Mesodermal cell (in vitro differentiated cells): ENCODE measurements around the gene KDM4C.
"Not testable (repeated sequence)": the region's sequence is repeated elsewhere in the genome, so short reads cannot be mapped to it uniquely, and the experiment has no call there.

Experiments
- H3K27ac ChIP-seq: 2 replicates; pipeline ENCODE4 v1.7.0; 2013; ENCODE audit warnings: mild to moderate bottlenecking, low read depth, low read length, moderate library complexity; ENCODE audit not compliant: severe bottlenecking
- H3K36me3 ChIP-seq: 2 replicates; pipeline ENCODE4 v1.7.1; 2013; ENCODE audit warnings: mild to moderate bottlenecking, low read length, moderate library complexity; ENCODE audit not compliant: control insufficient read depth, insufficient read depth
- H3K4me1 ChIP-seq: one replicate; pipeline ENCODE4 v1.7.1; 2013; ENCODE audit warnings: mild to moderate bottlenecking, low read length; ENCODE audit not compliant: insufficient read depth, control insufficient read depth, poor library complexity, severe bottlenecking
- H3K4me3 ChIP-seq: 2 replicates; pipeline ENCODE4 v1.7.0; 2013; ENCODE audit warnings: low read length, control low read depth, mild to moderate bottlenecking; ENCODE audit not compliant: insufficient read depth, poor library complexity, severe bottlenecking; ENCODE audit errors: extremely low read depth
- H3K9me3 ChIP-seq: 2 replicates; pipeline ENCODE4 v1.7.1; 2013; ENCODE audit warnings: mild to moderate bottlenecking, low read length, moderate library complexity; ENCODE audit not compliant: control insufficient read depth
- WGBS, 2 experiments: methylation state at CpG; one replicate each; pipeline ENCODE4 v1.1.5; 2013; ENCODE audit warnings: missing lambda C conversion rate in 2 of 2; ENCODE audit not compliant: insufficient coverage in 2 of 2; 5-methylcytosine and 5-hydroxymethylcytosine counted together

KDM4C gene

DNA sequence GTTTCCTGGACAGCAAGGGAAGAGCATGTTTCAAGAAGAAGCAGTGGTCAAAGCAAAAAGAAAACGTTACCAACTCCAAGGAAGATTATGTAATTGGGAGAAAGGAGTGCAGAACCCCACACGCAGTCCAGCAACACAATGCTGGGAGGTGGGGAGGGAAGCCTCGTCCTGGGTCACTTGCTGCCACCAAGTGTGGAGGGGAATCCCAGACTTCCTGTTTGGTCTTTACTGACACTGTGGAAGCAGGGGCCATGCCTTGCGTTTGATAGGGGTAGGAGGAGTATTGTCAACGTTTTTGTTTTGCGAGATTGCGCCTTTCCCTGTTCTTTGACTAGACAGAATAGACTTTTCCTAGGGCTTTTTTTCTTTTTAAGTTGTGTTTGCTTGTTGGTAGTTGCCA is 421.0 kb downstream of the KDM4C start:
- Histone ChIP-seq H3K4me1 (no peaks in the 10 kb centered on the region), H3K4me3 (no peak overlapping the region), H3K9me3 (no peaks in the 10 kb centered on the region), H3K27ac (no peak overlapping the region), H3K36me3 (no peaks in the 10 kb centered on the region)
- WGBS, 2 experiments: 80 to 84% methylated on average over 3 of the region's 7 CpGs

GRCh38 chr9:7180247-7180646 is 422.5 kb downstream of the KDM4C start:
- Histone ChIP-seq H3K9me3 (no peaks in the 10 kb centered on the region), H3K36me3 (no peaks in the 10 kb centered on the region), H3K4me3 (no peak overlapping the region), H3K27ac (no peak overlapping the region), H3K4me1 (peaks cover 2% of the 10 kb centered on the region)
- 89 to 96% methylated on average over 3 to 4 of the region's 5 CpGs for WGBS, 2 experiments

- not testable (repeated sequence) for H3K27ac ChIP-seq, H3K36me3 ChIP-seq, H3K9me3 ChIP-seq, H3K4me1 ChIP-seq, H3K4me3 ChIP-seq
- 95 to 96% methylated on average over 5 to 6 of the region's 7 CpGs for WGBS, 2 experiments
Measured at GRCh38 chr9:7183139-7183538, 425.4 kb downstream of the KDM4C start.

DNA sequence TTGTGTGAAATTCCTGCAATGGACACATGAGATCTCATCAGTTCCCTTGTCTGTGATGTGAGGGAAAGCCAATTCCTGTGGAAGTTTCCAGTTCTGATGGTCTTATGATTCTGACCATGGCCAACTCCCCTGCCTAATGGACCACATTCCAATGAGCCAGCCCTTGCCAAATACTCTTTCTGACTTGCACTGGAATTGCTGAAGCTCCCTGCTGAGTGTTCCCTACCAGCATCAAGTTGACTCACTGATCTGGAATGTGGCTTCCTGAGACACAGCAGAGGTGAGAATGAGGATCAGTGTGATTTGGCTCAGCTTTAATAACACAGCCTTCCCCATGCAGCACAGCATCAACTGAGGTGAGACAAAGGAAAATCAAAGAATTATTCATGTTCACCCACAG is 427.8 kb downstream of the KDM4C start:
- Histone ChIP-seq H3K9me3 (peaks cover 15% of the 10 kb centered on the region), H3K36me3 (no peaks in the 10 kb centered on the region), H3K4me1 (peaks cover 10% of the 10 kb centered on the region), H3K27ac (peak overlapping the region; percentile 36), H3K4me3 (no peak overlapping the region)

DNA sequence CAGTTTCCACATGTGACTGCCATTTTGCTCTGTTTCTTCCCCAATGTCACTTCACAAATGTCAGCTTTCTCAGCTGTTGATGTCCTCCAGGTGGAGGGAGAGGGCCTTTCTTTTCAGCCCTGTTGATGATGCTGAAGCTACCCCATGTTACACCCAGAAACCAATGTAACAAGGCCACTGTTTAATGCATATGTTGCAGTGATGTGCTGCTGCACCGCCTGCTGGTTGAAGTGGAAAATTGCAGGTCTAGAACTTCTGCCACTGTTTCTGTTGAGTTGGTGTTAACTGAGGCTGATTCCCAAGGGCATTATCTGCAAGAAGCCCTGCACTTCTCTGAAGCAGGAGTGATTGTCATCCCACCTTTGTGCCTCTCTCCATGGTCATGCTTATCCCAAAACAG is 428.4 kb downstream of the KDM4C start:
- WGBS, 2 experiments: 40% methylated on average over 1 of the region's 1 CpG; no CpG with 5 or more reads in 1 of the 2 experiments
- Histone ChIP-seq H3K27ac (peak overlapping the region; percentile 29), H3K4me3 (no peak overlapping the region), H3K36me3 (no peaks in the 10 kb centered on the region), H3K9me3 (peaks cover 15% of the 10 kb centered on the region), H3K4me1 (peaks cover 10% of the 10 kb centered on the region)

DNA sequence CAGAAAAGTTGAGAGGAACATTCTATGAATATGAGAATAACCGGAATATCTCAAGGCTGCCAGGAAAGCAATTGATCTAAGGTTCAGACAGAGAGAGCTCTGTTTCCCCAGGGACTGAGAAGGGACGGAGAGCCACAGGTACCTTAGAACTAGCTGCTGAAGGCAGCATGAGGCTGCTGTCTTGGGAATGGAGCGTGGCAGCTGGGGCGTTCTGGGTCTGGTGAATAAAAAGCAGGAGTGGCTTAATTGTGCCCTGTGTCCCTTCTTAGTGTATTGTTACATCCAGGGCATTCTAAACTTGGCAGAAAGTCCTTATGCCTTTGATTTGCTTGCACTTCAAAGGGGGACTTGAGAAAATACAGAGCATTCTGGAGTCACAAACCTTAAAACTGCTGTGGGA is 434.5 kb downstream of the KDM4C start:
- H3K36me3 ChIP-seq: no peaks in the 10 kb centered on the region
- H3K9me3 ChIP-seq: peaks cover 10% of the 10 kb centered on the region
- 89 to 93% methylated on average over 4 of the region's 4 CpGs for WGBS, 2 experiments
- no peak overlapping the region for H3K4me3 ChIP-seq
- H3K27ac ChIP-seq: no peak overlapping the region
- H3K4me1 ChIP-seq: no peaks in the 10 kb centered on the region

GRCh38 chr9:7195526-7195925 is 437.8 kb downstream of the KDM4C start:
- no peaks in the 10 kb centered on the region for H3K36me3 ChIP-seq
- H3K27ac ChIP-seq: no peak overlapping the region
- WGBS, 2 experiments: 100% methylated on average over 1 of the region's 2 CpGs
- H3K9me3 ChIP-seq: no peaks in the 10 kb centered on the region
- no peak overlapping the region for H3K4me3 ChIP-seq
- H3K4me1 ChIP-seq: no peaks in the 10 kb centered on the region

DNA sequence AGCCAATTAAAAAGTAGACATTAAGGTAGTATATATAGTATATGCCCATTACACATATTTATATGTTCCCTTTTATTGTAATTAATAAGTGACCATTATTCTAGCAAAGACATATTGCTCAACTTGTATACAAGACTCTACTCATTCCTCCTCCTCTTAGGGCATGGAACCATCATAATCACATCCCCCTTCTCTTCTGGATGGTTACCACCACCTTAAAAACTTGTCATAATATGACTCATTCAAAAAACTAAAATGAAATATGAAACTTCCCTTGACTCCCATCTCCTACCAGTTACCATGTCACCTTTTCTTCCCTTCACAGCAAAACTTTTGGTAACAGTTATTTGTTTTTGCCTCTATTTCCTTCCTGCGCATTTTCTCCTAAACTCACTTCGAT is 438.7 kb downstream of the KDM4C start:
- H3K4me3 ChIP-seq: no peak overlapping the region
- H3K4me1 ChIP-seq: no peaks in the 10 kb centered on the region
- no peaks in the 10 kb centered on the region for H3K9me3 ChIP-seq
- H3K36me3 ChIP-seq: no peaks in the 10 kb centered on the region
- H3K27ac ChIP-seq: no peak overlapping the region
- 95 to 100% methylated on average over 2 of the region's 2 CpGs for WGBS, 2 experiments

DNA sequence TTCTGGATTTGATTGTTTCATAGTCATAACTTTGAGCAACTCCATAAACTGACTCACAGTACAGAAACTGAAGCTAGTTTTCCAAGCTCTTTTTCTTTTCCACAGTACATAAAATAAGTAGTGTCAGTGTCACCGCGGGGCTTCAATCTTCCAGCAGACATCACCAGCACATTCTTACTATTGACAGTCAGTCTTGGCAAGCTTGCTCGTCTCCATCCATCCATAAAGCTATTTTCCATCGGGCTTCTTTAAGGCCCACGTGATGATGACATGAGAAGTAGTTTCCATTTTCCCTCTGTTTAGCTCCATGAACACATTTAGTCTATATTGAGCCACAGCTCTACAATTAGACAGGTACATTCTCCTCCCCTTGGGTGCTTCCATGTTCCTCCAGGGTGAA is 443.4 kb downstream of the KDM4C start:
- Histone ChIP-seq H3K27ac (no peak overlapping the region), H3K9me3 (no peaks in the 10 kb centered on the region), H3K36me3 (no peaks in the 10 kb centered on the region), H3K4me3 (no peak overlapping the region), H3K4me1 (no peaks in the 10 kb centered on the region)
- WGBS, 2 experiments: 88 to 100% methylated on average over 4 to 5 of the region's 5 CpGs

- no peaks in the 10 kb centered on the region for H3K4me1 ChIP-seq
- 83% methylated on average over 1 to 2 of the region's 4 CpGs for WGBS, 2 experiments
- H3K36me3 ChIP-seq: no peaks in the 10 kb centered on the region
- H3K4me3 ChIP-seq: no peak overlapping the region
- H3K9me3 ChIP-seq: no peaks in the 10 kb centered on the region
- H3K27ac ChIP-seq: no peak overlapping the region
Measured at GRCh38 chr9:7205806-7206205, 448.0 kb downstream of the KDM4C start.

DNA sequence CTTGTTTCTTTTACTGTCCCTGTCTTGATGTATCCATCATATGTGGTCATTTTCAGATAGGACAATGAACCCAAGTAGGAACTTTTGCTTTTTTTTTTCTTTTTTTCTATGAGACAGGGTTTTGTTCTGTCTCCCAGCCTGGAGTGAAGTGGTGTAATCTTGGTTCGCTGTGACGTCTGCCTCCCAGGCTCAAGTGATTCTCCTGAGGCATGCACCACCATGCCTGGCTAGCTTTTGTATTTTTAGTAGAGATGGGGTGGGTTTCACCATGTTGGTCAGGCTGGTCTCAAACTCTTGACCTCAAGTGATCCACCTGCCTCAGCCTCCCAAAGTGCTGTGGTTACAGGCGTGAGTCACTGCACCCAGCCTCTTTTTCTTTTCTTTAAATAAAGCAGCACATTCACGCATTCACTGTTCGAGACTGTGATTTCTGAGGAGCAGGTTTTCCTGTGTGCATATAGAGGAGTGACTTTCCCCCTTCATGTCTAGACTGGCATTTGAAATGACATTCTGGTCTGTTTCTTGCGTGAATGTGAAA is 448.5 kb downstream of the KDM4C start:
- no peak overlapping the region for H3K27ac ChIP-seq
- no peaks in the 10 kb centered on the region for H3K9me3 ChIP-seq
- no peaks in the 10 kb centered on the region for H3K4me1 ChIP-seq
- H3K4me3 ChIP-seq: no peak overlapping the region
- 90 to 100% methylated on average over 1 to 2 of the region's 6 CpGs for WGBS, 2 experiments
- H3K36me3 ChIP-seq: no peaks in the 10 kb centered on the region
